Endothelial cell of umbilical vein (primary cell): Measurements from ENCODE around the gene ZBTB21. TPM values are rescaled to one million over a fixed set of nuclear protein-coding genes. Genes with fewer than 3 reads are reported as not detected.

ENCODE experiments used
- BruUV-seq: library from RNA; stranded (reverse); fragments of 400-500 nt; replicated peaks from 2 replicates; lab custom pipeline; 2021; lab: Mats Ljungman, UMichigan
- CTCF ChIA-PET: fragments of 300-600, 350-600 bp; sonication (Branson Sonifier 250); formaldehyde crosslinking; loops from one replicate; lab custom pipeline; 2021; ENCODE audit warnings: antibody characterized with exemption, inconsistent platforms; lab: Charles Lee
- POLR2A ChIA-PET: fragments of 300-600, 350-600 bp; sonication (Branson Sonifier 250); formaldehyde crosslinking; loops from one replicate; lab custom pipeline; 2021; ENCODE audit warnings: antibody characterized with exemption, inconsistent platforms; lab: Charles Lee
- DNase-seq: peaks from one replicate; pipeline ENCODE4 v3.0.0-alpha.2; 2011; ENCODE audit warnings: low read depth, low spot score
- FAIRE-seq: peaks from 2 replicates; lab custom pipeline; 2011; peaks lifted over from hg19 to GRCh38; lab: Jason Lieb, UNC
- H2AFZ ChIP-seq: 2 replicates; pipeline ENCODE4 v1.6.0; 2012; ENCODE audit warnings: low read depth, low read length, control low read depth, inconsistent platforms
- H3K27ac ChIP-seq: 2 replicates; pipeline ENCODE4 v1.5.1; 2011; ENCODE audit warnings: low read depth, mild to moderate bottlenecking, control low read depth, low read length, moderate library complexity; ENCODE audit not compliant: insufficient read depth
- H3K27me3 ChIP-seq, 2 experiments: 2 replicates each; pipeline versions ENCODE4 v1.6.0 to v1.6.1; 2011; ENCODE audit warnings: low read length in 2 of 2, mixed read lengths in 1 of 2; ENCODE audit not compliant: control insufficient read depth in 2 of 2, insufficient read depth in 2 of 2
- H3K36me3 ChIP-seq, 2 experiments: 2 replicates in 1 of 2; 3 replicates in 1 of 2; pipeline ENCODE4 v1.5.1; 2011; ENCODE audit warnings: low read length in 2 of 2, mild to moderate bottlenecking in 1 of 2, moderate library complexity in 1 of 2; ENCODE audit not compliant: control insufficient read depth in 2 of 2, insufficient read depth in 2 of 2; ENCODE audit errors: extremely low read depth in 1 of 2
- H3K4me1 ChIP-seq: 3 replicates; pipeline ENCODE4 v1.5.1; 2011; ENCODE audit warnings: mild to moderate bottlenecking, low read length; ENCODE audit not compliant: control insufficient read depth, insufficient read depth; ENCODE audit errors: extremely low read depth
- H3K4me2 ChIP-seq: 2 replicates; pipeline ENCODE4 v1.6.1; 2011; ENCODE audit warnings: low read length, control low read depth, mixed read lengths; ENCODE audit not compliant: insufficient read depth
- H3K4me3 ChIP-seq, 3 experiments: fragments of 200-600 bp in 1 of 3; sonication (generic), shearing (Covaris generic) in 1 of 3; replicated peaks in 1 of 3; 2 replicates each; pipeline ENCODE4 v1.5.1; 2011 to 2016; ENCODE audit warnings: control low read depth in 3 of 3, low read length in 3 of 3, mild to moderate bottlenecking in 2 of 3, inconsistent platforms in 1 of 3, low read depth in 1 of 3, moderate library complexity in 1 of 3; ENCODE audit not compliant: insufficient read depth in 1 of 3
- H3K79me2 ChIP-seq: 2 replicates; pipeline ENCODE4 v1.6.0; 2012; ENCODE audit warnings: low read length, inconsistent platforms; ENCODE audit not compliant: control insufficient read depth, insufficient read depth
- H3K9ac ChIP-seq: replicated peaks from 2 replicates; pipeline ENCODE3; 2011; ENCODE audit warnings: low read length, control low read depth; ENCODE audit not compliant: insufficient read depth; ENCODE audit errors: extremely low read depth
- H3K9me1 ChIP-seq: replicated peaks from 3 replicates; pipeline ENCODE4 v1.6.0; 2011; ENCODE audit warnings: mild to moderate bottlenecking, low read length; ENCODE audit not compliant: control insufficient read depth, insufficient read depth; ENCODE audit errors: extremely low read depth
- H3K9me3 ChIP-seq: replicated peaks from 2 replicates; pipeline ENCODE4 v1.5.1; 2012; ENCODE audit warnings: low read length, inconsistent platforms; ENCODE audit not compliant: control insufficient read depth, insufficient read depth
- H4K20me1 ChIP-seq: replicated peaks from 2 replicates; pipeline ENCODE3; 2011; ENCODE audit warnings: mild to moderate bottlenecking, low read length; ENCODE audit not compliant: control insufficient read depth, insufficient read depth; ENCODE audit errors: extremely low read depth
- CTCF ChIP-seq, 2 donors: IDR thresholded peaks; 1 replicate in 1 of 2; 2 replicates in 1 of 2; pipeline ENCODE4 v1.5.1; 2011; ENCODE audit warnings: low read length in 2 of 2, mild to moderate bottlenecking in 2 of 2, moderate library complexity in 2 of 2, control low read depth in 1 of 2, inconsistent platforms in 1 of 2, low read depth in 1 of 2; ENCODE audit not compliant: insufficient read depth in 1 of 2; ENCODE audit errors: extremely low read depth in 1 of 2
- EZH2 ChIP-seq: IDR thresholded peaks from 2 replicates; pipeline ENCODE4 v1.6.1; 2012; ENCODE audit warnings: borderline replicate concordance, low read depth, mild to moderate bottlenecking, moderate library complexity, low read length, inconsistent platforms; ENCODE audit not compliant: severe bottlenecking
- FOS ChIP-seq: IDR thresholded peaks from 2 replicates; pipeline ENCODE4 v1.6.1; 2011; ENCODE audit warnings: mild to moderate bottlenecking, low read length, moderate library complexity, borderline replicate concordance; ENCODE audit not compliant: insufficient read depth
- GATA2 ChIP-seq: IDR thresholded peaks from 2 replicates; pipeline ENCODE4 v1.7.0; 2011; ENCODE audit warnings: low read depth, mild to moderate bottlenecking, moderate library complexity, mixed read lengths, low read length; ENCODE audit not compliant: insufficient read length, insufficient read depth
- JUN ChIP-seq: IDR thresholded peaks from 2 replicates; pipeline ENCODE4 v1.6.1; 2011; ENCODE audit warnings: borderline replicate concordance, low read depth; ENCODE audit not compliant: insufficient read length, insufficient read depth
- MYC ChIP-seq: IDR thresholded peaks from one replicate; pipeline ENCODE4 v1.6.1; 2011; ENCODE audit warnings: mild to moderate bottlenecking, low read depth, low read length
- POLR2A ChIP-seq: IDR thresholded peaks from 2 replicates; pipeline ENCODE4 v1.6.1; 2012; ENCODE audit warnings: low read depth, mild to moderate bottlenecking, control low read depth, low read length
- POLR2AphosphoS5 ChIP-seq: IDR thresholded peaks from 2 replicates; pipeline ENCODE4 v1.6.1; 2012; ENCODE audit warnings: low read depth, mild to moderate bottlenecking, control low read depth, low read length, moderate library complexity; ENCODE audit not compliant: insufficient read depth
- dilution Hi-C: fragments of 300-500 bp; cut with MboI; formaldehyde crosslinking; loops from one replicate; pipeline ENCODE4 v1.15.0; 2019; ENCODE audit warnings: low sequenced_read_pairs; ENCODE audit not compliant: extremely low pct_ligation_motif_present
- intact Hi-C: fragments of 100-400 bp; cut with micrococcal nuclease; formaldehyde crosslinking; loops from one replicate; pipeline ENCODE4 v1.10.0; 2022
- polyA plus RNA-seq, 4 experiments: library from polyadenylated mRNA; depleted of rRNA in 3 of 4; stranded (reverse) in 3 of 4; unstranded in 1 of 4; fragments of >200 nt; gene quantifications; 2 replicates each; pipeline versions ENCODE4 v1.2.1 to v1.2.3, GENCODE V29; 2011 to 2012; ENCODE audit warnings: missing spikeins in 1 of 4
- total RNA-seq: library from RNA; stranded (reverse); gene quantifications from 2 replicates; pipeline ENCODE4 v1.2.3, GENCODE V29; 2021
- TF ChIP-seq, protein P1 (sequence below): IDR thresholded peaks from 2 replicates; pipeline ENCODE4 v1.6.1; 2011; ENCODE audit not compliant: insufficient read depth, insufficient read length

The ZBTB21 gene
- total and polyA plus RNA-seq, 2 donors (not counting 3 experiments of a cell fraction or from before 2014, with no cell fraction given) = 2.8 to 12.4 TPM

DNA sequence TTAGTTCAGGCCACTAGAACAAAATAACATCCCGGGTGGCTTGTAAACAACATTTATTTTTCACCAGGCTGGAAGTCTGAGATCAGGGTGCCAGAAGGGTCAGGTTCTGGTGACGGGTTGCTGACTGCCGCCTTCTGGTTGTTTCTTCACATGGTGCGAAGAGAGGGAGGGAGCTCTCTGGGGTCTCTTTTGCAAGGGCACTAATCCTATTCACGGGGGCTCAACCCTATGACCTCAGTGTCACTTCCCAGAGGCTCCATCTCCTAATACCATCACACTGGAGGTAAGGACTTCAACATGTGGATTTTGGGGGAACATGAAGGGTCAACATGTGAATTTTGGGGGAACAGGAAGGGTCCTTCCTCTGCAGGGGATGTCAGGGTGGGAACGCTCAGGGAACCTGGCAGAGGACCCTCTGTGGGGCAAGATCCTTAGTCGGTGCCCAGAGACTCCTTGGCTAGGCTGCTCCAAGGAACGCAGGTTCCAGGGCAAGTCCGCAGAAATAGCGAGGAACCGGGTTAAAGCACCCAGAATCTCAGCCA lies 47.7 kb downstream of the ZBTB21 start:
- no peak overlapping the region for H3K4me3 ChIP-seq
- H3K4me1 ChIP-seq = peaks cover 39% of the 10 kb centered on the region
- FAIRE-seq (no peak), DNase-seq (no peak)
- H2AFZ ChIP-seq = no peak overlapping the region
- intact Hi-C loops (no loop called here), dilution Hi-C loops (no loop called here)
- H4K20me1 ChIP-seq = no peaks in the 10 kb centered on the region
- no peak overlapping the region for H3K4me2 ChIP-seq
- H3K9me3 ChIP-seq = no peaks in the 10 kb centered on the region
- no peaks in the 10 kb centered on the region for H3K27me3 ChIP-seq
- H3K36me3 ChIP-seq = no peaks in the 10 kb centered on the region
- no TSS peak for BruUV-seq
- TF ChIP-seq, protein P1, sequence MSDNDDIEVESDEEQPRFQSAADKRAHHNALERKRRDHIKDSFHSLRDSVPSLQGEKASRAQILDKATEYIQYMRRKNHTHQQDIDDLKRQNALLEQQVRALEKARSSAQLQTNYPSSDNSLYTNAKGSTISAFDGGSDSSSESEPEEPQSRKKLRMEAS = no peak
- TF ChIP-seq POLR2AphosphoS5 (no peak), GATA2 (no peak), EZH2 (no peak), CTCF (IDR thresholded peaks at IDR 0.05; ENCODE audit: extremely low read depth in 1 of 2, insufficient read depth in 1 of 2, low read depth in 1 of 2, low read length in 2 of 2) (no peak), FOS (no peak), MYC (no peak), JUN (no peak), POLR2A (no peak)
- POLR2A ChIA-PET = no interaction called here
- no peak overlapping the region for H3K9ac ChIP-seq
- no peaks in the 10 kb centered on the region for H3K79me2 ChIP-seq
- CTCF ChIA-PET = interaction anchor here (2.0 kb wide), 1 partner anchor 47 kb away, joined by 4 read pairs; the partner anchor contains the start of gene ZBTB21
- H3K27ac ChIP-seq = no peak overlapping the region
- no peaks in the 10 kb centered on the region for H3K9me1 ChIP-seq
